HG03442 (cell line): ENCODE data around the gene GCN1.
A peak's percentile ranks its signal among the peaks of the same experiment; 100 is the strongest.

Experiments
- ATAC-seq: cut with Tn5 transposase; IDR thresholded peaks from one replicate; pipeline ENCODE4 v1.9.1; 2021; ENCODE audit warnings: mild to moderate bottlenecking, moderate library complexity; ENCODE audit not compliant: unreplicated experiment

Gene GCN1

GRCh38 chr12:120150919-120151525 is 43.5 kb downstream of the GCN1 start:
- ATAC-seq: no peak

GRCh38 chr12:120148011-120148410 is 46.5 kb downstream of the GCN1 start:
- no peak for ATAC-seq

- ATAC-seq: no peak
These were observed 49.4 kb downstream of the GCN1 start for GRCh38 chr12:120145164-120145563.

- no peak for ATAC-seq
These were observed 50.3 kb downstream of the GCN1 start for GRCh38 chr12:120144215-120144614.

- ATAC-seq: no peak
These were observed 52.2 kb downstream of the GCN1 start for GRCh38 chr12:120142231-120142877.

- ATAC-seq: no peak
These were observed 53.2 kb downstream of the GCN1 start for GRCh38 chr12:120141336-120141735.

GRCh38 chr12:120140603-120141002 is 53.9 kb downstream of the GCN1 start:
- no peak for ATAC-seq

GRCh38 chr12:120139958-120140357 is 54.6 kb downstream of the GCN1 start:
- ATAC-seq: no peak

GRCh38 chr12:120138366-120138765 is 56.1 kb downstream of the GCN1 start:
- ATAC-seq: no peak

- no peak for ATAC-seq
These were observed 56.7 kb downstream of the GCN1 start for GRCh38 chr12:120137833-120138232.

GRCh38 chr12:120136093-120136770 is 58.3 kb downstream of the GCN1 start:
- no peak for ATAC-seq

- ATAC-seq: no peak
These were observed 60.1 kb downstream of the GCN1 start for GRCh38 chr12:120134307-120134980.

- peak; percentile 89 for ATAC-seq
These were observed 61.6 kb downstream of the GCN1 start for GRCh38 chr12:120132863-120133385.

GRCh38 chr12:120132054-120132836 is 62.3 kb downstream of the GCN1 start:
- ATAC-seq: no peak

GRCh38 chr12:120131116-120131515 is 63.4 kb downstream of the GCN1 start:
- ATAC-seq: no peak

GRCh38 chr12:120130011-120130410 is 64.5 kb downstream of the GCN1 start:
- ATAC-seq: no peak

GRCh38 chr12:120126635-120127005 is 67.9 kb downstream of the GCN1 start:
- ATAC-seq: no peak

GRCh38 chr12:120125792-120126634 is 68.5 kb downstream of the GCN1 start:
- ATAC-seq: no peak

- no peak for ATAC-seq
These were observed 69.5 kb downstream of the GCN1 start for GRCh38 chr12:120125029-120125428.

GRCh38 chr12:120121766-120122293 is 72.7 kb downstream of the GCN1 start:
- ATAC-seq: peak; percentile 36
